Astrocyte of the spinal cord (primary cell): ENCODE measurements around the gene GBA2.
A peak's percentile ranks its signal among the peaks of the same experiment; 100 is the strongest.

Experiments used
- DNase-seq: peaks from one replicate; pipeline ENCODE4 v3.0.0; 2011; ENCODE audit warnings: low read depth, low spot score
- H3K4me3 ChIP-seq: 2 replicates; pipeline ENCODE4 v1.5.1; 2011; ENCODE audit warnings: low read depth, mild to moderate bottlenecking, low read length, moderate library complexity
- CTCF ChIP-seq: IDR thresholded peaks from 2 replicates; pipeline ENCODE4 v1.5.1; 2012; ENCODE audit warnings: low read depth, mild to moderate bottlenecking, low read length, inconsistent platforms
- in situ Hi-C: cut with HindIII; loops from 2 replicates; pipeline ENCODE4 v1.10.0; 2017; ENCODE audit warnings: low sequenced_read_pairs

GBA2 gene

GRCh38 chr9:35748858-35749514 lies at the start of gene GBA2, which contains the start of gene RGP1:
Gene GBA2 (minus strand): TSS chr9:35749228. CDS start chr9:35748704, 524 bp downstream.
Gene RGP1 (plus strand): TSS chr9:35749287. CDS start chr9:35749756, 469 bp downstream.
- peak within 1 kb of the TSS; percentile 90 for H3K4me3 ChIP-seq
- no peak for TF ChIP-seq CTCF
- peak; percentile 55 for DNase-seq
- in situ Hi-C loops: no loop called here

GRCh38 chr9:35797311-35798109 lies 48.5 kb upstream of the GBA2 start:
- in situ Hi-C loops: no loop called here
- no peak for TF ChIP-seq CTCF
- no peak overlapping the region for H3K4me3 ChIP-seq
- no peak for DNase-seq

- no peak overlapping the region for H3K4me3 ChIP-seq
- no peak for DNase-seq
- no peak for TF ChIP-seq CTCF
- in situ Hi-C loops: no loop called here
Measured at GRCh38 chr9:35795695-35796094, 46.7 kb upstream of the GBA2 start.

GRCh38 chr9:35793461-35793860 lies 44.4 kb upstream of the GBA2 start:
- DNase-seq: no peak
- in situ Hi-C loops: no loop called here
- peak overlapping the region; percentile 5 for H3K4me3 ChIP-seq
- no peak for TF ChIP-seq CTCF

GRCh38 chr9:35792826-35793225 lies 43.8 kb upstream of the GBA2 start:
- TF ChIP-seq CTCF: no peak
- in situ Hi-C loops: no loop called here
- no peak for DNase-seq
- no peak overlapping the region for H3K4me3 ChIP-seq

- TF ChIP-seq CTCF: no peak
- H3K4me3 ChIP-seq: peak overlapping the region; percentile 53
- in situ Hi-C loops: no loop called here
- DNase-seq: no peak
Measured at GRCh38 chr9:35792024-35792813, 43.2 kb upstream of the GBA2 start.
